ENCODE results near the gene UGT1A4. TPM values are rescaled to one million over a fixed set of nuclear protein-coding genes. Genes with fewer than 3 reads are reported as not detected.

Gene UGT1A4
- total and polyA plus RNA-seq, 2 donors (not counting 3 experiments of a cell fraction or from before 2014, with no cell fraction given) = not detected

DNA sequence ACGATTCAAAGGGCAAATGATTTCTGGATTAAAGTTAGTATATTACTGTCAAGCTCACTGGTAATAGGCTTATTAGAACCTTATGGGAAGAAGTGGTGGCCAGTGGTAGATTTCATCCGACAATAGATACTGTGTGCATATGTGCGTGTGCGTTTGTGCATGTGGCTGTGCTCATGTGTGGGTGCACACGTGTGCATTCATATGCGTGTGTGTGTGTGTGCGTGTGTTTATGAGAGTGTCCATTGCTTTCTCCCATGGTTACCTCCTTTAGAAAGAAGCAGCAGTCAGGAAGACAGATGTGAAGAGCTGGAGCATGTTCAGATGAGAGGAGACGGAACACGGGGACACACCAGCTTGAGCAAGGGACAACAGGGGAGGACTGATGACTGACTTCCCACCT lies 50.7 kb downstream of the UGT1A4 start:
- Histone ChIP-seq H3K4me3 (replicated peaks in 1 of 3; ENCODE audit: insufficient read depth in 1 of 3, low read depth in 1 of 3, low read length in 3 of 3) (no peak overlapping the region), H3K27ac (ENCODE audit: insufficient read depth, low read depth, low read length) (no peak overlapping the region), H4K20me1 (replicated peaks; ENCODE audit: control insufficient read depth, extremely low read depth, insufficient read depth, low read length) (no peaks in the 10 kb centered on the region), H3K36me3 (ENCODE audit: control insufficient read depth in 2 of 2, extremely low read depth in 1 of 2, insufficient read depth in 2 of 2, low read length in 2 of 2) (no peaks in the 10 kb centered on the region), H3K27me3 (ENCODE audit: control insufficient read depth in 2 of 2, insufficient read depth in 2 of 2, low read length in 2 of 2) (no peaks in the 10 kb centered on the region), H3K9ac (replicated peaks; ENCODE audit: extremely low read depth, insufficient read depth, low read length) (no peak overlapping the region), H3K79me2 (ENCODE audit: control insufficient read depth, insufficient read depth, low read length) (no peaks in the 10 kb centered on the region), H2AFZ (ENCODE audit: low read depth, low read length) (no peak overlapping the region), H3K9me3 (replicated peaks; ENCODE audit: control insufficient read depth, insufficient read depth, low read length) (no peaks in the 10 kb centered on the region), H3K4me2 (ENCODE audit: insufficient read depth, low read length) (no peak overlapping the region), H3K4me1 (ENCODE audit: control insufficient read depth, extremely low read depth, insufficient read depth, low read length) (no peaks in the 10 kb centered on the region), H3K9me1 (replicated peaks; ENCODE audit: control insufficient read depth, extremely low read depth, insufficient read depth, low read length) (no peaks in the 10 kb centered on the region)
- intact Hi-C loops (cut with micrococcal nuclease) = no loop called here
- DNase-seq (ENCODE audit: low read depth, low spot score) (no peak), FAIRE-seq (no peak)
- dilution Hi-C loops (cut with MboI; ENCODE audit: extremely low pct_ligation_motif_present, low sequenced_read_pairs) = no loop called here
- ChIA-PET CTCF (no interaction called here), POLR2A (no interaction called here)
- TF ChIP-seq MYC (IDR thresholded peaks at IDR 0.05; ENCODE audit: low read depth, low read length) = no peak
- TF ChIP-seq, protein P1, sequence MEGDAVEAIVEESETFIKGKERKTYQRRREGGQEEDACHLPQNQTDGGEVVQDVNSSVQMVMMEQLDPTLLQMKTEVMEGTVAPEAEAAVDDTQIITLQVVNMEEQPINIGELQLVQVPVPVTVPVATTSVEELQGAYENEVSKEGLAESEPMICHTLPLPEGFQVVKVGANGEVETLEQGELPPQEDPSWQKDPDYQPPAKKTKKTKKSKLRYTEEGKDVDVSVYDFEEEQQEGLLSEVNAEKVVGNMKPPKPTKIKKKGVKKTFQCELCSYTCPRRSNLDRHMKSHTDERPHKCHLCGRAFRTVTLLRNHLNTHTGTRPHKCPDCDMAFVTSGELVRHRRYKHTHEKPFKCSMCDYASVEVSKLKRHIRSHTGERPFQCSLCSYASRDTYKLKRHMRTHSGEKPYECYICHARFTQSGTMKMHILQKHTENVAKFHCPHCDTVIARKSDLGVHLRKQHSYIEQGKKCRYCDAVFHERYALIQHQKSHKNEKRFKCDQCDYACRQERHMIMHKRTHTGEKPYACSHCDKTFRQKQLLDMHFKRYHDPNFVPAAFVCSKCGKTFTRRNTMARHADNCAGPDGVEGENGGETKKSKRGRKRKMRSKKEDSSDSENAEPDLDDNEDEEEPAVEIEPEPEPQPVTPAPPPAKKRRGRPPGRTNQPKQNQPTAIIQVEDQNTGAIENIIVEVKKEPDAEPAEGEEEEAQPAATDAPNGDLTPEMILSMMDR (IDR thresholded peaks at IDR 0.05; ENCODE audit: extremely low read depth in 1 of 2, insufficient read depth in 1 of 2, low read depth in 1 of 2, low read length in 2 of 2) = no peak
- TF ChIP-seq GATA2 (IDR thresholded peaks at IDR 0.05; ENCODE audit: insufficient read depth, insufficient read length, low read depth, low read length) = no peak
- no peak for TF ChIP-seq POLR2AphosphoS5 (IDR thresholded peaks at IDR 0.05; ENCODE audit: insufficient read depth, low read depth, low read length)
- TF ChIP-seq JUN (IDR thresholded peaks at IDR 0.05; ENCODE audit: borderline replicate concordance, insufficient read depth, insufficient read length, low read depth) = no peak
- TF ChIP-seq, protein P2, sequence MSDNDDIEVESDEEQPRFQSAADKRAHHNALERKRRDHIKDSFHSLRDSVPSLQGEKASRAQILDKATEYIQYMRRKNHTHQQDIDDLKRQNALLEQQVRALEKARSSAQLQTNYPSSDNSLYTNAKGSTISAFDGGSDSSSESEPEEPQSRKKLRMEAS (IDR thresholded peaks at IDR 0.05; ENCODE audit: insufficient read depth, insufficient read length) = no peak
- TF ChIP-seq EZH2 (IDR thresholded peaks at IDR 0.05; ENCODE audit: borderline replicate concordance, low read depth, low read length, severe bottlenecking) = no peak
- no peak for TF ChIP-seq POLR2A (IDR thresholded peaks at IDR 0.05; ENCODE audit: low read depth, low read length)
- TF ChIP-seq FOS (IDR thresholded peaks at IDR 0.05; ENCODE audit: borderline replicate concordance, insufficient read depth, low read length) = no peak
- no TSS peak for BruUV-seq (replicated peaks)

All from endothelial cell of umbilical vein (primary cell).